PFSK-1 (cell line): Measurements from ENCODE around the gene ABCG1.

Source experiments
- FOXP2 ChIP-seq: optimal IDR thresholded peaks from 2 replicates; pipeline ENCODE3; 2011; ENCODE audit warnings: borderline replicate concordance, control low read depth, inconsistent platforms; ENCODE audit not compliant: insufficient read depth; ENCODE audit errors: extremely low read length, extremely low read depth
- POLR2AphosphoS5 ChIP-seq: IDR thresholded peaks from 2 replicates; pipeline ENCODE4 v1.6.1; 2012; ENCODE audit warnings: low read depth, mild to moderate bottlenecking, control low read depth, low read length, moderate library complexity
- REST ChIP-seq, 2 experiments: IDR thresholded peaks; 2 replicates each; pipeline versions ENCODE4 v1.6.1 to v1.8.0; 2011 to 2012; ENCODE audit warnings: low read depth in 2 of 2, low read length in 2 of 2, control low read depth in 1 of 2, inconsistent platforms in 1 of 2, mild to moderate bottlenecking in 1 of 2, moderate library complexity in 1 of 2; ENCODE audit not compliant: insufficient read depth in 1 of 2
- SIN3A ChIP-seq: IDR thresholded peaks from 2 replicates; pipeline ENCODE4 v1.6.1; 2012; ENCODE audit warnings: mild to moderate bottlenecking, low read length, moderate library complexity, borderline replicate concordance; ENCODE audit not compliant: insufficient read depth
- TAF1 ChIP-seq: IDR thresholded peaks from 2 replicates; pipeline ENCODE4 v1.6.1; 2012; ENCODE audit warnings: low read length, control low read depth, borderline replicate concordance; ENCODE audit not compliant: insufficient read depth

Gene ABCG1

DNA sequence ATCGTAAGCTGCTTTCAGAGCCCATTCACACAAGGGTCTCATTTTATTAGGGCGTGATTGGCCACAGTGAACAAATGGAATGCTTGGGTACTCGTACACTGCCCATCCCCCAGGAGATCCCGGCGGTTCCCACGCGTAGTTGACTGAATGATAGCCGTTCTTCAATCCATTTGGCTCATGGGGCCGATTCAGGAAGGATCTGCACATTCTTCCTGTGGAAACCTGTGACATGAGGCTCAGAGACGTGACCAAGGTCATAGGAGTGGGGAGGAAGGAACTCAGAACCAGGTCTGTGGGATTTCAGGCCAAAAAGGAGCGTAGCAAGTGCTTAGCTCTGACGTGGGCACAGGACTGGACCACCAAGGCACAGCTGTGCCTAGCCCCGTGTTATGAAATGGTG, 11.7 kb downstream of the ABCG1 start:
- TF ChIP-seq FOXP2 (no peak), POLR2AphosphoS5 (no peak), REST (IDR thresholded peaks at IDR 0.05; ENCODE audit: insufficient read depth in 1 of 2, low read depth in 2 of 2, low read length in 2 of 2) (no peak), SIN3A (no peak), TAF1 (no peak)

GRCh38 chr21:42231756-42232155, 12.8 kb downstream of the ABCG1 start:
- TF ChIP-seq SIN3A, result no peak
- no peak for TF ChIP-seq POLR2AphosphoS5
- no peak for TF ChIP-seq FOXP2
- no peak for TF ChIP-seq REST (IDR thresholded peaks at IDR 0.05; ENCODE audit: insufficient read depth in 1 of 2, low read depth in 2 of 2, low read length in 2 of 2)
- TF ChIP-seq TAF1, result no peak

GRCh38 chr21:42232176-42232825, 13.4 kb downstream of the ABCG1 start:
- TF ChIP-seq REST (IDR thresholded peaks at IDR 0.05; ENCODE audit: insufficient read depth in 1 of 2, low read depth in 2 of 2, low read length in 2 of 2), result no peak
- no peak for TF ChIP-seq FOXP2
- no peak for TF ChIP-seq SIN3A
- TF ChIP-seq TAF1, result no peak
- TF ChIP-seq POLR2AphosphoS5, result no peak

DNA sequence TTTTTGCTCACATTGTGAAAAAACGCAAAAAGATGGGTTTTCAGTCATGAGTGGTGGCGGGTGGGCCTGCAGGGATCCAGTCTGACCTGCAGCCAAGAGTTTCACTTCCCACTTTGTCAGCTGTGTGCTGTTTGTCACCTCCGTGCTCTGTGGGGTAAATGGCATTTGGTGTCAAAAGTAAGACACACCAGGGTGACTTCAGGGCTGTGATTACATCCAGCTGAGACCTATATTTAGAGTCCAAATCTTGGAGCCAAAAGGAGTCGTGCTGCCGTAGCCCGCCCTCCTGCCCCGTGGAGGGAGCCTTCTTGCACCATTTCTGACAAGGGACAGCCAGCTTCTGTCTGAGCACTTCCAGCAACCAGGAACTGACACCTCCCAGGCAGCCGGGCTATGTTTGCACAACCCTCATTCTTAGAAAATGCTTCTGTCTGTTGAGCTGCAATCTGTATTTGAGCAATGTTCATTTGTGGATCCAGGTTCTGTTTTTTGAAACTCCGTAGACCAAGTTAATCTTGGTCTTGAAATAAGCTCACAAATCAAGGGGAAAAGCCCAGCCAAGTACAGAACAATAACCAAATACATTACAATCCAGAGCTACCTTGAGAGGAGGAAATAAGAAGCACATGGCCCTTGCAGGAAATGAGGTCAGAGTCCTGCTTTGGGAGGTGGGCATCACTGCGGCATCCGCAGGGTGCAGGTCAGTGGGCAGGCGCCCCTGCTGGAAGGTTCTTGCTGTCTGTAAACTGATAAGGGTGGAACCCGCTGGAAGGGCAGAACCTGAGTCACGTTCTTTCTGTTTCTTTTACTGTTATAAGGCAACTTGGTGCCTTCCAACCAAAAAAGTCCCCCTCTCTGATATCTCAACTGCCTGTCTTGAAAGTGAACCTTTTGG, 14.4 kb downstream of the ABCG1 start:
- no peak for TF ChIP-seq FOXP2
- peak; percentile 24; the same call in 1 of the 2 replicates for TF ChIP-seq SIN3A

GRCh38 chr21:42234041-42234440, 15.1 kb downstream of the ABCG1 start:
- TF ChIP-seq REST (IDR thresholded peaks at IDR 0.05; ENCODE audit: insufficient read depth in 1 of 2, low read depth in 2 of 2, low read length in 2 of 2), result no peak
- TF ChIP-seq FOXP2, result no peak
- TF ChIP-seq POLR2AphosphoS5, result no peak
- no peak for TF ChIP-seq TAF1
- no peak for TF ChIP-seq SIN3A
